Endothelial cell of umbilical vein (primary cell): ENCODE measurements around the gene PTPRU. TPM values are rescaled to one million over a fixed set of nuclear protein-coding genes. Genes with fewer than 3 reads are reported as not detected.

Experiments
- BruUV-seq: library from RNA; stranded (reverse); fragments of 400-500 nt; replicated peaks from 2 replicates; lab custom pipeline; 2021; lab: Mats Ljungman, UMichigan
- CTCF ChIA-PET: fragments of 300-600, 350-600 bp; sonication (Branson Sonifier 250); formaldehyde crosslinking; loops from one replicate; lab custom pipeline; 2021; ENCODE audit warnings: antibody characterized with exemption, inconsistent platforms; lab: Charles Lee
- POLR2A ChIA-PET: fragments of 300-600, 350-600 bp; sonication (Branson Sonifier 250); formaldehyde crosslinking; loops from one replicate; lab custom pipeline; 2021; ENCODE audit warnings: antibody characterized with exemption, inconsistent platforms; lab: Charles Lee
- DNase-seq: peaks from one replicate; pipeline ENCODE4 v3.0.0-alpha.2; 2011; ENCODE audit warnings: low read depth, low spot score
- FAIRE-seq: peaks from 2 replicates; lab custom pipeline; 2011; peaks lifted over from hg19 to GRCh38; lab: Jason Lieb, UNC
- H2AFZ ChIP-seq: 2 replicates; pipeline ENCODE4 v1.6.0; 2012; ENCODE audit warnings: low read depth, low read length, control low read depth, inconsistent platforms
- H3K27ac ChIP-seq: 2 replicates; pipeline ENCODE4 v1.5.1; 2011; ENCODE audit warnings: low read depth, mild to moderate bottlenecking, control low read depth, low read length, moderate library complexity; ENCODE audit not compliant: insufficient read depth
- H3K27me3 ChIP-seq, 2 experiments: 2 replicates each; pipeline versions ENCODE4 v1.6.0 to v1.6.1; 2011; ENCODE audit warnings: low read length in 2 of 2, mixed read lengths in 1 of 2; ENCODE audit not compliant: control insufficient read depth in 2 of 2, insufficient read depth in 2 of 2
- H3K36me3 ChIP-seq, 2 experiments: 2 replicates in 1 of 2; 3 replicates in 1 of 2; pipeline ENCODE4 v1.5.1; 2011; ENCODE audit warnings: low read length in 2 of 2, mild to moderate bottlenecking in 1 of 2, moderate library complexity in 1 of 2; ENCODE audit not compliant: control insufficient read depth in 2 of 2, insufficient read depth in 2 of 2; ENCODE audit errors: extremely low read depth in 1 of 2
- H3K4me1 ChIP-seq: 3 replicates; pipeline ENCODE4 v1.5.1; 2011; ENCODE audit warnings: mild to moderate bottlenecking, low read length; ENCODE audit not compliant: control insufficient read depth, insufficient read depth; ENCODE audit errors: extremely low read depth
- H3K4me2 ChIP-seq: 2 replicates; pipeline ENCODE4 v1.6.1; 2011; ENCODE audit warnings: low read length, control low read depth, mixed read lengths; ENCODE audit not compliant: insufficient read depth
- H3K4me3 ChIP-seq, 3 experiments: fragments of 200-600 bp in 1 of 3; sonication (generic), shearing (Covaris generic) in 1 of 3; replicated peaks in 1 of 3; 2 replicates each; pipeline ENCODE4 v1.5.1; 2011 to 2016; ENCODE audit warnings: control low read depth in 3 of 3, low read length in 3 of 3, mild to moderate bottlenecking in 2 of 3, inconsistent platforms in 1 of 3, low read depth in 1 of 3, moderate library complexity in 1 of 3; ENCODE audit not compliant: insufficient read depth in 1 of 3
- H3K79me2 ChIP-seq: 2 replicates; pipeline ENCODE4 v1.6.0; 2012; ENCODE audit warnings: low read length, inconsistent platforms; ENCODE audit not compliant: control insufficient read depth, insufficient read depth
- H3K9ac ChIP-seq: replicated peaks from 2 replicates; pipeline ENCODE3; 2011; ENCODE audit warnings: low read length, control low read depth; ENCODE audit not compliant: insufficient read depth; ENCODE audit errors: extremely low read depth
- H3K9me1 ChIP-seq: replicated peaks from 3 replicates; pipeline ENCODE4 v1.6.0; 2011; ENCODE audit warnings: mild to moderate bottlenecking, low read length; ENCODE audit not compliant: control insufficient read depth, insufficient read depth; ENCODE audit errors: extremely low read depth
- H3K9me3 ChIP-seq: replicated peaks from 2 replicates; pipeline ENCODE4 v1.5.1; 2012; ENCODE audit warnings: low read length, inconsistent platforms; ENCODE audit not compliant: control insufficient read depth, insufficient read depth
- H4K20me1 ChIP-seq: replicated peaks from 2 replicates; pipeline ENCODE3; 2011; ENCODE audit warnings: mild to moderate bottlenecking, low read length; ENCODE audit not compliant: control insufficient read depth, insufficient read depth; ENCODE audit errors: extremely low read depth
- CTCF ChIP-seq, 2 donors: IDR thresholded peaks; 1 replicate in 1 of 2; 2 replicates in 1 of 2; pipeline ENCODE4 v1.5.1; 2011; ENCODE audit warnings: low read length in 2 of 2, mild to moderate bottlenecking in 2 of 2, moderate library complexity in 2 of 2, control low read depth in 1 of 2, inconsistent platforms in 1 of 2, low read depth in 1 of 2; ENCODE audit not compliant: insufficient read depth in 1 of 2; ENCODE audit errors: extremely low read depth in 1 of 2
- EZH2 ChIP-seq: IDR thresholded peaks from 2 replicates; pipeline ENCODE4 v1.6.1; 2012; ENCODE audit warnings: borderline replicate concordance, low read depth, mild to moderate bottlenecking, moderate library complexity, low read length, inconsistent platforms; ENCODE audit not compliant: severe bottlenecking
- FOS ChIP-seq: IDR thresholded peaks from 2 replicates; pipeline ENCODE4 v1.6.1; 2011; ENCODE audit warnings: mild to moderate bottlenecking, low read length, moderate library complexity, borderline replicate concordance; ENCODE audit not compliant: insufficient read depth
- GATA2 ChIP-seq: IDR thresholded peaks from 2 replicates; pipeline ENCODE4 v1.7.0; 2011; ENCODE audit warnings: low read depth, mild to moderate bottlenecking, moderate library complexity, mixed read lengths, low read length; ENCODE audit not compliant: insufficient read length, insufficient read depth
- JUN ChIP-seq: IDR thresholded peaks from 2 replicates; pipeline ENCODE4 v1.6.1; 2011; ENCODE audit warnings: borderline replicate concordance, low read depth; ENCODE audit not compliant: insufficient read length, insufficient read depth
- MYC ChIP-seq: IDR thresholded peaks from one replicate; pipeline ENCODE4 v1.6.1; 2011; ENCODE audit warnings: mild to moderate bottlenecking, low read depth, low read length
- POLR2A ChIP-seq: IDR thresholded peaks from 2 replicates; pipeline ENCODE4 v1.6.1; 2012; ENCODE audit warnings: low read depth, mild to moderate bottlenecking, control low read depth, low read length
- POLR2AphosphoS5 ChIP-seq: IDR thresholded peaks from 2 replicates; pipeline ENCODE4 v1.6.1; 2012; ENCODE audit warnings: low read depth, mild to moderate bottlenecking, control low read depth, low read length, moderate library complexity; ENCODE audit not compliant: insufficient read depth
- dilution Hi-C: fragments of 300-500 bp; cut with MboI; formaldehyde crosslinking; loops from one replicate; pipeline ENCODE4 v1.15.0; 2019; ENCODE audit warnings: low sequenced_read_pairs; ENCODE audit not compliant: extremely low pct_ligation_motif_present
- intact Hi-C: fragments of 100-400 bp; cut with micrococcal nuclease; formaldehyde crosslinking; loops from one replicate; pipeline ENCODE4 v1.10.0; 2022
- polyA plus RNA-seq, 4 experiments: library from polyadenylated mRNA; depleted of rRNA in 3 of 4; stranded (reverse) in 3 of 4; unstranded in 1 of 4; fragments of >200 nt; gene quantifications; 2 replicates each; pipeline versions ENCODE4 v1.2.1 to v1.2.3, GENCODE V29; 2011 to 2012; ENCODE audit warnings: missing spikeins in 1 of 4
- total RNA-seq: library from RNA; stranded (reverse); gene quantifications from 2 replicates; pipeline ENCODE4 v1.2.3, GENCODE V29; 2021
- TF ChIP-seq, protein P1 (sequence below): IDR thresholded peaks from 2 replicates; pipeline ENCODE4 v1.6.1; 2011; ENCODE audit not compliant: insufficient read depth, insufficient read length

Gene PTPRU
- total and polyA plus RNA-seq, 2 donors (not counting 3 experiments of a cell fraction or from before 2014, with no cell fraction given) = 0.58 to 2.6 TPM

DNA sequence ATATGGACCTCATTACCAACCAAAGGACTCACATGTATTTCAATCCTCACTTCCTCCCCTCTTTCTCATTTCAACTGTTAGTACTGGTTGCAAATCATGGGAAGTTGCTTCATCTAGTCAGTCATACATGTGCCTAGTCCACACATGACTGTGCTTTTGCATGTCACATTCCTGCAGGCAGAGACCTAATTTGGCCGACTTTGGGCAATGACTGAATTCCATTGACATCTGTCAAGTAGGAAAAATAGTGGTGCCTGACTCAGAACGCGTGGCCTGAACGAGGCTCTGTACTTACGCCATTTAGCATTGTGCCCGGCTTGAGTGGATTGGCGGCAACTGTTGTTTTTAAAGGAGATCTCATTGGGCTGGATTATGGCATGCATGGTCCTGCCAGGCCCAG, 18.0 kb downstream of the PTPRU start:
- no peaks in the 10 kb centered on the region for H3K9me1 ChIP-seq
- intact Hi-C loops (no loop called here), dilution Hi-C loops (no loop called here)
- no peaks in the 10 kb centered on the region for H3K9me3 ChIP-seq
- CTCF ChIA-PET = no interaction called here
- no peaks in the 10 kb centered on the region for H3K4me1 ChIP-seq
- no peak overlapping the region for H3K4me2 ChIP-seq
- H3K27ac ChIP-seq = no peak overlapping the region
- no peak overlapping the region for H2AFZ ChIP-seq
- TF ChIP-seq EZH2 (no peak), JUN (no peak), POLR2A (no peak)
- TF ChIP-seq, protein P1, sequence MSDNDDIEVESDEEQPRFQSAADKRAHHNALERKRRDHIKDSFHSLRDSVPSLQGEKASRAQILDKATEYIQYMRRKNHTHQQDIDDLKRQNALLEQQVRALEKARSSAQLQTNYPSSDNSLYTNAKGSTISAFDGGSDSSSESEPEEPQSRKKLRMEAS = no peak
- no peak overlapping the region for H3K4me3 ChIP-seq
- FAIRE-seq = no peak
- no peaks in the 10 kb centered on the region for H3K27me3 ChIP-seq
- no peaks in the 10 kb centered on the region for H3K36me3 ChIP-seq
- H3K9ac ChIP-seq = no peak overlapping the region
- POLR2A ChIA-PET = no interaction called here
- no TSS peak for BruUV-seq
- no peak for DNase-seq
- no peaks in the 10 kb centered on the region for H3K79me2 ChIP-seq
- no peaks in the 10 kb centered on the region for H4K20me1 ChIP-seq

GRCh38 chr1:29255134-29255666, 18.9 kb downstream of the PTPRU start:
- no peak overlapping the region for H3K27ac ChIP-seq
- no peaks in the 10 kb centered on the region for H3K9me3 ChIP-seq
- H3K9me1 ChIP-seq = no peaks in the 10 kb centered on the region
- dilution Hi-C loops (no loop called here), intact Hi-C loops (no loop called here)
- no peaks in the 10 kb centered on the region for H4K20me1 ChIP-seq
- DNase-seq (no peak), FAIRE-seq (no peak)
- no peak overlapping the region for H3K4me3 ChIP-seq
- POLR2A ChIA-PET = no interaction called here
- H3K27me3 ChIP-seq = peaks cover under 1% of the 10 kb centered on the region in 2 experiments
- peaks cover 2% of the 10 kb centered on the region for H3K4me1 ChIP-seq
- H3K36me3 ChIP-seq = no peaks in the 10 kb centered on the region
- no peak overlapping the region for H3K4me2 ChIP-seq
- BruUV-seq = no TSS peak
- CTCF ChIA-PET = no interaction called here
- H2AFZ ChIP-seq = no peak overlapping the region
- TF ChIP-seq GATA2 (no peak), POLR2A (no peak), FOS (no peak), MYC (no peak), JUN (no peak), CTCF (IDR thresholded peaks at IDR 0.05; ENCODE audit: extremely low read depth in 1 of 2, insufficient read depth in 1 of 2, low read depth in 1 of 2, low read length in 2 of 2) (no peak), POLR2AphosphoS5 (no peak), EZH2 (no peak)
- TF ChIP-seq, protein P1 = no peak
- H3K9ac ChIP-seq = no peak overlapping the region
- no peaks in the 10 kb centered on the region for H3K79me2 ChIP-seq
